ENCODE measurements around the gene DOK5.

GRCh38 chr20:54434196-54434595, 41.2 kb upstream of the DOK5 start:
- no peak for TF ChIP-seq CTCF (IDR thresholded peaks at IDR 0.05)
- no peak for TF ChIP-seq POLR2A (IDR thresholded peaks at IDR 0.05)

Data from ovary (tissue), 3 donors.